Epithelial cell of alveolus of lung (primary cell): ENCODE results near the gene CYP2A7. TPM values are rescaled to one million over a fixed set of nuclear protein-coding genes. Genes with fewer than 3 reads are reported as not detected.

Experiments
- total RNA-seq: library from RNA; depleted of rRNA; stranded (reverse); fragments of >200 nt; gene quantifications from 2 replicates; pipeline ENCODE4 v1.2.1, GENCODE V29; 2015

The CYP2A7 gene
- total RNA-seq = not detected in 2 replicates

GRCh38 chr19:40882062-40882461, at the start of gene CYP2A7:
Gene CYP2A7, minus strand, starts transcription at chr19:40882231. Its CDS starts 21 bp downstream, at chr19:40882210.

GRCh38 chr19:40850277-40850676, 31.8 kb downstream of the CYP2A7 start, which contains the start of gene CYP2A6:
Gene CYP2A6, minus strand, starts transcription at chr19:40850447. Its CDS starts 21 bp downstream, at chr19:40850426.

Other genes starting within 250 kb of the CYP2A7 start
- gene NUMBL, start 191.6 kb downstream of the CYP2A7 start, total RNA-seq = 32.6 and 45.3 TPM in 2 replicates
- 23.7 and 48.1 TPM in 2 replicates for gene COQ8B, start 165.3 kb downstream of the CYP2A7 start, total RNA-seq
- 13.7 and 19.3 TPM in 2 replicates for gene ITPKC, start 165.1 kb downstream of the CYP2A7 start, total RNA-seq
- 2.2 and 11.3 TPM in 2 replicates for gene ACTMAP, start 131.8 kb downstream of the CYP2A7 start, total RNA-seq
- gene SNRPA, start 131.0 kb downstream of the CYP2A7 start, total RNA-seq = 132 and 154 TPM in 2 replicates
- gene MIA, start 106.7 kb downstream of the CYP2A7 start, total RNA-seq = 1.8 TPM in 1 of 2 replicates, not detected in the other
- gene RAB4B, start 104.0 kb downstream of the CYP2A7 start, total RNA-seq = 15.6 and 25.0 TPM in 2 replicates
- 82.5 and 89.2 TPM in 2 replicates for gene EGLN2, start 83.0 kb downstream of the CYP2A7 start, total RNA-seq
- gene CYP2A6, start 31.8 kb downstream of the CYP2A7 start, total RNA-seq = not detected in 2 replicates
- gene CYP2B6, start 109.1 kb upstream of the CYP2A7 start, total RNA-seq = not detected in 2 replicates
- gene CYP2A13, start 206.2 kb upstream of the CYP2A7 start, total RNA-seq = not detected in 2 replicates
- gene CYP2F1, start 232.2 kb upstream of the CYP2A7 start, total RNA-seq = not detected in 2 replicates